ENCODE results near the gene AZGP1. TPM values are rescaled to one million over a fixed set of nuclear protein-coding genes. Genes with fewer than 3 reads are reported as not detected.

The AZGP1 gene
- total and polyA plus RNA-seq, 2 of the 13 experiments (the other 11 are each of a cell fraction or from before 2014, with no cell fraction given), result 93.8 to 229 TPM

DNA sequence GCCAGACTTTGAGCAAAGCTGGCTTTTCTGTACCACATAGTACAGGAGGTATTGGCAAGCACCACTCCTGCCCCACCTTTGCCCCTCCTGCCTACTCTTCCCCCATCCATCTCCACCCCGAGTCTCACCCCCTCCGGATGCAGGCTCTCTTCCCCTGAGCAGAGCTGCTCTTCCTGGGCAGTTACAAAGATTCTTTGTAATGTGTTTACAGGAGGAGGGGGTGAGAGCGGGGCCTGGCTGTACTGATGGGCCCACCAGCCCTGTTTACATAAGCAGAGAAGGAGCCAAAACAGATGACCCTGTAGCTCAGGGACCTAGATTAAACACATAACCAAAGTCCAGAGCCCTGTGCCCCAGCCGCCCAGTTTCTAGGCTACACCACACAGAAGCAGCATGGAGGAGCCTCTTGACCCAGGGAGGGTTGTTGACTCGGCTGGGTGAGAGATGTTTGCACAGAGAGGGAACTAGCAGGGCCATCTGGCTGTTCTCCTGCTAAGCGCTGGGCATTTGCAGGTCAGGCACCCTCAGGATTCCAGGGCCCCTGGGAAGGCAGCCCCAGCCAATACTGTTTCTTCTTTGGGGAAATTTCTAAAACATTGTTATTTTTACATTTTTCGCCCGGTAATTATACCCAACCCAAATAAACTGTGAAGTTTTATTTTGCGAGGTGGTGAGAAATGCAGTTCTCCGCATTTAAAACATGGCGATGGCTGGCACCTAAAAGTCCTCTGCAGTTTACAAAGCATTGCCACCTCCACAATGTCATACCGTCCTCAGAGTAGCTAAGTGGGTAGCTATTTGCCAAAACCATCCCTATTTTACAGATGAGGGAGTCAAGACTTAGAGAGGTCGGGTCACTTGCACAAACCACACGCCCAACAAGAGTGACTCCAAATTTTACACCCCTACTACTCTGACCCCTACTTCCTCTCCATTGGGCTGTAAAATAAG is 28.2 kb upstream of the AZGP1 start (continued):
- TF ChIP-seq, protein P1, sequence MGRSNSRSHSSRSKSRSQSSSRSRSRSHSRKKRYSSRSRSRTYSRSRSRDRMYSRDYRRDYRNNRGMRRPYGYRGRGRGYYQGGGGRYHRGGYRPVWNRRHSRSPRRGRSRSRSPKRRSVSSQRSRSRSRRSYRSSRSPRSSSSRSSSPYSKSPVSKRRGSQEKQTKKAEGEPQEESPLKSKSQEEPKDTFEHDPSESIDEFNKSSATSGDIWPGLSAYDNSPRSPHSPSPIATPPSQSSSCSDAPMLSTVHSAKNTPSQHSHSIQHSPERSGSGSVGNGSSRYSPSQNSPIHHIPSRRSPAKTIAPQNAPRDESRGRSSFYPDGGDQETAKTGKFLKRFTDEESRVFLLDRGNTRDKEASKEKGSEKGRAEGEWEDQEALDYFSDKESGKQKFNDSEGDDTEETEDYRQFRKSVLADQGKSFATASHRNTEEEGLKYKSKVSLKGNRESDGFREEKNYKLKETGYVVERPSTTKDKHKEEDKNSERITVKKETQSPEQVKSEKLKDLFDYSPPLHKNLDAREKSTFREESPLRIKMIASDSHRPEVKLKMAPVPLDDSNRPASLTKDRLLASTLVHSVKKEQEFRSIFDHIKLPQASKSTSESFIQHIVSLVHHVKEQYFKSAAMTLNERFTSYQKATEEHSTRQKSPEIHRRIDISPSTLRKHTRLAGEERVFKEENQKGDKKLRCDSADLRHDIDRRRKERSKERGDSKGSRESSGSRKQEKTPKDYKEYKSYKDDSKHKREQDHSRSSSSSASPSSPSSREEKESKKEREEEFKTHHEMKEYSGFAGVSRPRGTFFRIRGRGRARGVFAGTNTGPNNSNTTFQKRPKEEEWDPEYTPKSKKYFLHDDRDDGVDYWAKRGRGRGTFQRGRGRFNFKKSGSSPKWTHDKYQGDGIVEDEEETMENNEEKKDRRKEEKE (IDR thresholded peaks at IDR 0.05), result no peak
- TF ChIP-seq PHF20 (CRISPR knock-in tag; IDR thresholded peaks at IDR 0.05) (peak; percentile 50; the same call in 1 of the 2 replicates), ZNF230 (CRISPR knock-in tag; IDR thresholded peaks at IDR 0.05) (peak; percentile 49; the same call in 1 of the 2 replicates), ZNF331 (CRISPR knock-in tag; IDR thresholded peaks at IDR 0.05) (peak; percentile 75; the same call in 1 of the 2 replicates), ZNF878 (CRISPR knock-in tag; IDR thresholded peaks at IDR 0.05) (peak; percentile 92; the same call in 1 of the 2 replicates), ZNF224 (CRISPR knock-in tag; IDR thresholded peaks at IDR 0.05) (0 out of 2 replicates have a peak, but pooled peaks have one; percentile 40), SMARCC2 (IDR thresholded peaks at IDR 0.05) (no peak; the same call in 1 of the 2 replicates), ZNF138 (CRISPR knock-in tag; IDR thresholded peaks at IDR 0.05; ENCODE audit: low read depth) (no peak), HOXD1 (CRISPR knock-in tag; IDR thresholded peaks at IDR 0.05) (peak; percentile 26; the same call in 1 of the 2 replicates), HNF4A (CRISPR knock-in tag; IDR thresholded peaks at IDR 0.05) (peak; percentile 97), ZNF768 (CRISPR knock-in tag; IDR thresholded peaks at IDR 0.05) (peak; percentile 90)
- TF ChIP-seq, protein P2, sequence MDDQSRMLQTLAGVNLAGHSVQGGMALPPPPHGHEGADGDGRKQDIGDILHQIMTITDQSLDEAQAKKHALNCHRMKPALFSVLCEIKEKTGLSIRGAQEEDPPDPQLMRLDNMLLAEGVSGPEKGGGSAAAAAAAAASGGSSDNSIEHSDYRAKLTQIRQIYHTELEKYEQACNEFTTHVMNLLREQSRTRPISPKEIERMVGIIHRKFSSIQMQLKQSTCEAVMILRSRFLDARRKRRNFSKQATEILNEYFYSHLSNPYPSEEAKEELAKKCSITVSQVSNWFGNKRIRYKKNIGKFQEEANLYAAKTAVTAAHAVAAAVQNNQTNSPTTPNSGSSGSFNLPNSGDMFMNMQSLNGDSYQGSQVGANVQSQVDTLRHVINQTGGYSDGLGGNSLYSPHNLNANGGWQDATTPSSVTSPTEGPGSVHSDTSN (CRISPR knock-in tag; IDR thresholded peaks at IDR 0.05; ENCODE audit: borderline replicate concordance), result no peak
- TF ChIP-seq, protein P3, sequence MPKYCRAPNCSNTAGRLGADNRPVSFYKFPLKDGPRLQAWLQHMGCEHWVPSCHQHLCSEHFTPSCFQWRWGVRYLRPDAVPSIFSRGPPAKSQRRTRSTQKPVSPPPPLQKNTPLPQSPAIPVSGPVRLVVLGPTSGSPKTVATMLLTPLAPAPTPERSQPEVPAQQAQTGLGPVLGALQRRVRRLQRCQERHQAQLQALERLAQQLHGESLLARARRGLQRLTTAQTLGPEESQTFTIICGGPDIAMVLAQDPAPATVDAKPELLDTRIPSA (CRISPR knock-in tag; IDR thresholded peaks at IDR 0.05; ENCODE audit: borderline replicate concordance), result no peak
- TF ChIP-seq, protein P4, sequence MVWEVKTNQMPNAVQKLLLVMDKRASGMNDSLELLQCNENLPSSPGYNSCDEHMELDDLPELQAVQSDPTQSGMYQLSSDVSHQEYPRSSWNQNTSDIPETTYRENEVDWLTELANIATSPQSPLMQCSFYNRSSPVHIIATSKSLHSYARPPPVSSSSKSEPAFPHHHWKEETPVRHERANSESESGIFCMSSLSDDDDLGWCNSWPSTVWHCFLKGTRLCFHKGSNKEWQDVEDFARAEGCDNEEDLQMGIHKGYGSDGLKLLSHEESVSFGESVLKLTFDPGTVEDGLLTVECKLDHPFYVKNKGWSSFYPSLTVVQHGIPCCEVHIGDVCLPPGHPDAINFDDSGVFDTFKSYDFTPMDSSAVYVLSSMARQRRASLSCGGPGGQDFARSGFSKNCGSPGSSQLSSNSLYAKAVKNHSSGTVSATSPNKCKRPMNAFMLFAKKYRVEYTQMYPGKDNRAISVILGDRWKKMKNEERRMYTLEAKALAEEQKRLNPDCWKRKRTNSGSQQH (CRISPR knock-in tag; IDR thresholded peaks at IDR 0.05; ENCODE audit: low read depth), result no peak
- TF ChIP-seq, protein P5, sequence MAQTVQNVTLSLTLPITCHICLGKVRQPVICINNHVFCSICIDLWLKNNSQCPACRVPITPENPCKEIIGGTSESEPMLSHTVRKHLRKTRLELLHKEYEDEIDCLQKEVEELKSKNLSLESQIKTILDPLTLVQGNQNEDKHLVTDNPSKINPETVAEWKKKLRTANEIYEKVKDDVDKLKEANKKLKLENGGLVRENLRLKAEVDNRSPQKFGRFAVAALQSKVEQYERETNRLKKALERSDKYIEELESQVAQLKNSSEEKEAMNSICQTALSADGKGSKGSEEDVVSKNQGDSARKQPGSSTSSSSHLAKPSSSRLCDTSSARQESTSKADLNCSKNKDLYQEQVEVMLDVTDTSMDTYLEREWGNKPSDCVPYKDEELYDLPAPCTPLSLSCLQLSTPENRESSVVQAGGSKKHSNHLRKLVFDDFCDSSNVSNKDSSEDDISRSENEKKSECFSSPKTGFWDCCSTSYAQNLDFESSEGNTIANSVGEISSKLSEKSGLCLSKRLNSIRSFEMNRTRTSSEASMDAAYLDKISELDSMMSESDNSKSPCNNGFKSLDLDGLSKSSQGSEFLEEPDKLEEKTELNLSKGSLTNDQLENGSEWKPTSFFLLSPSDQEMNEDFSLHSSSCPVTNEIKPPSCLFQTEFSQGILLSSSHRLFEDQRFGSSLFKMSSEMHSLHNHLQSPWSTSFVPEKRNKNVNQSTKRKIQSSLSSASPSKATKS (CRISPR knock-in tag; IDR thresholded peaks at IDR 0.05), result no peak
- TF ChIP-seq, protein P6, sequence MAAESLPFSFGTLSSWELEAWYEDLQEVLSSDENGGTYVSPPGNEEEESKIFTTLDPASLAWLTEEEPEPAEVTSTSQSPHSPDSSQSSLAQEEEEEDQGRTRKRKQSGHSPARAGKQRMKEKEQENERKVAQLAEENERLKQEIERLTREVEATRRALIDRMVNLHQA (CRISPR knock-in tag; IDR thresholded peaks at IDR 0.05), result no peak
- TF ChIP-seq, protein P7, sequence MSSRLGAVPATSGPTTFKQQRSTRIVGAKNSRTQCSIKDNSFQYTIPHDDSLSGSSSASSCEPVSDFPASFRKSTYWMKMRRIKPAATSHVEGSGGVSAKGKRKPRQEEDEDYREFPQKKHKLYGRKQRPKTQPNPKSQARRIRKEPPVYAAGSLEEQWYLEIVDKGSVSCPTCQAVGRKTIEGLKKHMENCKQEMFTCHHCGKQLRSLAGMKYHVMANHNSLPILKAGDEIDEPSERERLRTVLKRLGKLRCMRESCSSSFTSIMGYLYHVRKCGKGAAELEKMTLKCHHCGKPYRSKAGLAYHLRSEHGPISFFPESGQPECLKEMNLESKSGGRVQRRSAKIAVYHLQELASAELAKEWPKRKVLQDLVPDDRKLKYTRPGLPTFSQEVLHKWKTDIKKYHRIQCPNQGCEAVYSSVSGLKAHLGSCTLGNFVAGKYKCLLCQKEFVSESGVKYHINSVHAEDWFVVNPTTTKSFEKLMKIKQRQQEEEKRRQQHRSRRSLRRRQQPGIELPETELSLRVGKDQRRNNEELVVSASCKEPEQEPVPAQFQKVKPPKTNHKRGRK (CRISPR knock-in tag; IDR thresholded peaks at IDR 0.05), result no peak

All from HepG2 (cell line).